GM23338 (cell line): Measurements from ENCODE around the gene FAAH.

ENCODE experiments used
- EZH2phosphoT487 ChIP-seq: fragments of 200-600 bp; sonication (generic); IDR thresholded peaks from one replicate; pipeline ENCODE4 v1.8.1; 2018; ENCODE audit warnings: antibody characterized with exemption; ENCODE audit not compliant: unreplicated experiment
- JUNB ChIP-seq: IDR thresholded peaks from one replicate; pipeline ENCODE4 v1.6.1; 2016; ENCODE audit warnings: antibody characterized with exemption; ENCODE audit not compliant: unreplicated experiment
- POLR2AphosphoS5 ChIP-seq: IDR thresholded peaks from 2 replicates; pipeline ENCODE4 v1.6.1; 2016; ENCODE audit warnings: antibody characterized with exemption, low read depth
- TF ChIP-seq, protein P1 (sequence below): IDR thresholded peaks from one replicate; pipeline ENCODE4 v1.6.1; 2018; ENCODE audit warnings: antibody characterized with exemption; ENCODE audit not compliant: unreplicated experiment
- TF ChIP-seq, protein P2 (sequence below), 2 experiments: fragments of 200-600 bp in 1 of 2; sonication (generic) in 1 of 2; conservative IDR thresholded peaks; 2 replicates each; pipeline versions ENCODE4 v1.5.1 to v1.6.1; 2016 to 2017; ENCODE audit warnings: antibody characterized with exemption in 2 of 2, low read depth in 2 of 2, mild to moderate bottlenecking in 2 of 2, moderate library complexity in 1 of 2
- TF ChIP-seq, protein P3 (sequence below): IDR thresholded peaks from 2 replicates; pipeline ENCODE4 v1.6.1; 2016; ENCODE audit warnings: antibody characterized with exemption

DNA sequence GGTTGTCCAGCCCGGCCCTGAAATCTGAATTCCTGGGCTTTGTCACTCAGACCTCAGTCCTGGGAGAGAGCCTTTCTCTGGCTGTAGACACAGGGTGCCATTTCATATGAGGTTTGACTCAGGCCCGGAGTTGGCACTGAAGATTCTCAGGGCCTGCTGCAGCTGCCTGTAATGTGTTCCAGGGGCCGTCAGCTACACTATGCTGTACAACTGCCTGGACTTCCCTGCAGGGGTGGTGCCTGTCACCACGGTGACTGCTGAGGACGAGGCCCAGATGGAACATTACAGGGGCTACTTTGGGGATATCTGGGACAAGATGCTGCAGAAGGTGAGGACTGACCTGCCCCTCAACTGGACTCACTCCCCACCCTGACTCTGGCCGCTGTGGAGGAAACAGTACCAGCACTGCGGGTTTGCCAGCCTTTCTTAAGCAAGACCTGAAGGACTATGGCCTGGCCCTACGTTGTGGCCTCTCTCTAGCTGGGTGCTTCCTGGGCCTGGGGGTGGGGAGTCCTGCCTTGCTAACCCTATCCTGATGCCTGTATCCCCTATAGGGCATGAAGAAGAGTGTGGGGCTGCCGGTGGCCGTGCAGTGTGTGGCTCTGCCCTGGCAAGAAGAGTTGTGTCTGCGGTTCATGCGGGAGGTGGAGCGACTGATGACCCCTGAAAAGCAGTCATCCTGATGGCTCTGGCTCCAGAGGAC lies 18.9 kb downstream of the FAAH start:
- TF ChIP-seq, protein P1, sequence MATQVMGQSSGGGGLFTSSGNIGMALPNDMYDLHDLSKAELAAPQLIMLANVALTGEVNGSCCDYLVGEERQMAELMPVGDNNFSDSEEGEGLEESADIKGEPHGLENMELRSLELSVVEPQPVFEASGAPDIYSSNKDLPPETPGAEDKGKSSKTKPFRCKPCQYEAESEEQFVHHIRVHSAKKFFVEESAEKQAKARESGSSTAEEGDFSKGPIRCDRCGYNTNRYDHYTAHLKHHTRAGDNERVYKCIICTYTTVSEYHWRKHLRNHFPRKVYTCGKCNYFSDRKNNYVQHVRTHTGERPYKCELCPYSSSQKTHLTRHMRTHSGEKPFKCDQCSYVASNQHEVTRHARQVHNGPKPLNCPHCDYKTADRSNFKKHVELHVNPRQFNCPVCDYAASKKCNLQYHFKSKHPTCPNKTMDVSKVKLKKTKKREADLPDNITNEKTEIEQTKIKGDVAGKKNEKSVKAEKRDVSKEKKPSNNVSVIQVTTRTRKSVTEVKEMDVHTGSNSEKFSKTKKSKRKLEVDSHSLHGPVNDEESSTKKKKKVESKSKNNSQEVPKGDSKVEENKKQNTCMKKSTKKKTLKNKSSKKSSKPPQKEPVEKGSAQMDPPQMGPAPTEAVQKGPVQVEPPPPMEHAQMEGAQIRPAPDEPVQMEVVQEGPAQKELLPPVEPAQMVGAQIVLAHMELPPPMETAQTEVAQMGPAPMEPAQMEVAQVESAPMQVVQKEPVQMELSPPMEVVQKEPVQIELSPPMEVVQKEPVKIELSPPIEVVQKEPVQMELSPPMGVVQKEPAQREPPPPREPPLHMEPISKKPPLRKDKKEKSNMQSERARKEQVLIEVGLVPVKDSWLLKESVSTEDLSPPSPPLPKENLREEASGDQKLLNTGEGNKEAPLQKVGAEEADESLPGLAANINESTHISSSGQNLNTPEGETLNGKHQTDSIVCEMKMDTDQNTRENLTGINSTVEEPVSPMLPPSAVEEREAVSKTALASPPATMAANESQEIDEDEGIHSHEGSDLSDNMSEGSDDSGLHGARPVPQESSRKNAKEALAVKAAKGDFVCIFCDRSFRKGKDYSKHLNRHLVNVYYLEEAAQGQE: no peak
- TF ChIP-seq, protein P2, sequence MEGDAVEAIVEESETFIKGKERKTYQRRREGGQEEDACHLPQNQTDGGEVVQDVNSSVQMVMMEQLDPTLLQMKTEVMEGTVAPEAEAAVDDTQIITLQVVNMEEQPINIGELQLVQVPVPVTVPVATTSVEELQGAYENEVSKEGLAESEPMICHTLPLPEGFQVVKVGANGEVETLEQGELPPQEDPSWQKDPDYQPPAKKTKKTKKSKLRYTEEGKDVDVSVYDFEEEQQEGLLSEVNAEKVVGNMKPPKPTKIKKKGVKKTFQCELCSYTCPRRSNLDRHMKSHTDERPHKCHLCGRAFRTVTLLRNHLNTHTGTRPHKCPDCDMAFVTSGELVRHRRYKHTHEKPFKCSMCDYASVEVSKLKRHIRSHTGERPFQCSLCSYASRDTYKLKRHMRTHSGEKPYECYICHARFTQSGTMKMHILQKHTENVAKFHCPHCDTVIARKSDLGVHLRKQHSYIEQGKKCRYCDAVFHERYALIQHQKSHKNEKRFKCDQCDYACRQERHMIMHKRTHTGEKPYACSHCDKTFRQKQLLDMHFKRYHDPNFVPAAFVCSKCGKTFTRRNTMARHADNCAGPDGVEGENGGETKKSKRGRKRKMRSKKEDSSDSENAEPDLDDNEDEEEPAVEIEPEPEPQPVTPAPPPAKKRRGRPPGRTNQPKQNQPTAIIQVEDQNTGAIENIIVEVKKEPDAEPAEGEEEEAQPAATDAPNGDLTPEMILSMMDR (conservative IDR thresholded peaks at IDR 0.05; ENCODE audit: low read depth in 2 of 2): no peak
- TF ChIP-seq POLR2AphosphoS5: no peak
- TF ChIP-seq EZH2phosphoT487: no peak
- TF ChIP-seq, protein P3, sequence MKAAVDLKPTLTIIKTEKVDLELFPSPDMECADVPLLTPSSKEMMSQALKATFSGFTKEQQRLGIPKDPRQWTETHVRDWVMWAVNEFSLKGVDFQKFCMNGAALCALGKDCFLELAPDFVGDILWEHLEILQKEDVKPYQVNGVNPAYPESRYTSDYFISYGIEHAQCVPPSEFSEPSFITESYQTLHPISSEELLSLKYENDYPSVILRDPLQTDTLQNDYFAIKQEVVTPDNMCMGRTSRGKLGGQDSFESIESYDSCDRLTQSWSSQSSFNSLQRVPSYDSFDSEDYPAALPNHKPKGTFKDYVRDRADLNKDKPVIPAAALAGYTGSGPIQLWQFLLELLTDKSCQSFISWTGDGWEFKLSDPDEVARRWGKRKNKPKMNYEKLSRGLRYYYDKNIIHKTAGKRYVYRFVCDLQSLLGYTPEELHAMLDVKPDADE: no peak
- no peak for TF ChIP-seq JUNB
